WTC11 (cell line): Measurements from ENCODE around the gene MTRF1.

ENCODE experiments used
- CBFB ChIP-seq: sonication (generic); formaldehyde crosslinking; IDR thresholded peaks from 2 replicates; pipeline ENCODE4 v1.8.1; 2022; ENCODE audit warnings: mild to moderate bottlenecking, low read depth, missing genetic modification reagents
- FOXP1 ChIP-seq: sonication (generic); formaldehyde crosslinking; IDR thresholded peaks from 2 replicates; pipeline ENCODE4 v1.8.0; 2022; ENCODE audit warnings: missing genetic modification reagents, mild to moderate bottlenecking, moderate library complexity, borderline replicate concordance
- GABPB1 ChIP-seq: sonication (generic); formaldehyde crosslinking; IDR thresholded peaks from 2 replicates; pipeline ENCODE4 v1.8.1; 2023; ENCODE audit warnings: mild to moderate bottlenecking, missing genetic modification reagents
- NR2C2 ChIP-seq: sonication (generic); formaldehyde crosslinking; IDR thresholded peaks from 2 replicates; pipeline ENCODE4 v1.8.0; 2022; ENCODE audit warnings: mild to moderate bottlenecking, missing genetic modification reagents
- TF ChIP-seq, protein P1 (sequence below): sonication (generic); formaldehyde crosslinking; IDR thresholded peaks from 2 replicates; pipeline ENCODE4 v1.8.0; 2022; ENCODE audit warnings: mild to moderate bottlenecking, missing genetic modification reagents
- TF ChIP-seq, protein P2 (sequence below): fragments of 200-600 bp; IDR thresholded peaks from 2 replicates; pipeline ENCODE4 v1.8.0; 2022; ENCODE audit warnings: antibody characterized with exemption

DNA sequence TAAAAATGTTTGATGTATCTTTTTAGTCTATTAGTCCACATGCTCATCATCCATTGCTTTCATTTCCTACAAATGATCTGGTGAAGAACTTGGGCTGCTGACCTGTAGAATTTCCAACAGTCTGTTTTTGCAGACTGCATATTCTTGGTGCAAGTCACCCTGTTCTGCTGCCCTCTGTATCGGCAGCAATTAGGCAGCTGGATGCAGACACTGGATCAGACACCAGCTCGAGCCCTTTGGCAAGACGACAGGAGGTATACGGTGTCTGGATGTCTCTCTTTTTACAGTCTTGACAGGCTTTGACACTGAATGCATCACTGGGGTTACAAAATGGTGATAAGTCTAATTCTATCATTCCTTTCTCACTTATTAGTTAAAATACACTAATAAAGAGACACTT lies 21.8 kb downstream of the MTRF1 start:
- no peak for TF ChIP-seq CBFB (CRISPR knock-in tag)
- no peak for TF ChIP-seq FOXP1 (CRISPR knock-in tag)
- TF ChIP-seq, protein P1, sequence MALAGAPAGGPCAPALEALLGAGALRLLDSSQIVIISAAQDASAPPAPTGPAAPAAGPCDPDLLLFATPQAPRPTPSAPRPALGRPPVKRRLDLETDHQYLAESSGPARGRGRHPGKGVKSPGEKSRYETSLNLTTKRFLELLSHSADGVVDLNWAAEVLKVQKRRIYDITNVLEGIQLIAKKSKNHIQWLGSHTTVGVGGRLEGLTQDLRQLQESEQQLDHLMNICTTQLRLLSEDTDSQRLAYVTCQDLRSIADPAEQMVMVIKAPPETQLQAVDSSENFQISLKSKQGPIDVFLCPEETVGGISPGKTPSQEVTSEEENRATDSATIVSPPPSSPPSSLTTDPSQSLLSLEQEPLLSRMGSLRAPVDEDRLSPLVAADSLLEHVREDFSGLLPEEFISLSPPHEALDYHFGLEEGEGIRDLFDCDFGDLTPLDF (CRISPR knock-in tag): no peak
- TF ChIP-seq NR2C2 (CRISPR knock-in tag): no peak
- TF ChIP-seq GABPB1 (CRISPR knock-in tag): no peak
- TF ChIP-seq, protein P2, sequence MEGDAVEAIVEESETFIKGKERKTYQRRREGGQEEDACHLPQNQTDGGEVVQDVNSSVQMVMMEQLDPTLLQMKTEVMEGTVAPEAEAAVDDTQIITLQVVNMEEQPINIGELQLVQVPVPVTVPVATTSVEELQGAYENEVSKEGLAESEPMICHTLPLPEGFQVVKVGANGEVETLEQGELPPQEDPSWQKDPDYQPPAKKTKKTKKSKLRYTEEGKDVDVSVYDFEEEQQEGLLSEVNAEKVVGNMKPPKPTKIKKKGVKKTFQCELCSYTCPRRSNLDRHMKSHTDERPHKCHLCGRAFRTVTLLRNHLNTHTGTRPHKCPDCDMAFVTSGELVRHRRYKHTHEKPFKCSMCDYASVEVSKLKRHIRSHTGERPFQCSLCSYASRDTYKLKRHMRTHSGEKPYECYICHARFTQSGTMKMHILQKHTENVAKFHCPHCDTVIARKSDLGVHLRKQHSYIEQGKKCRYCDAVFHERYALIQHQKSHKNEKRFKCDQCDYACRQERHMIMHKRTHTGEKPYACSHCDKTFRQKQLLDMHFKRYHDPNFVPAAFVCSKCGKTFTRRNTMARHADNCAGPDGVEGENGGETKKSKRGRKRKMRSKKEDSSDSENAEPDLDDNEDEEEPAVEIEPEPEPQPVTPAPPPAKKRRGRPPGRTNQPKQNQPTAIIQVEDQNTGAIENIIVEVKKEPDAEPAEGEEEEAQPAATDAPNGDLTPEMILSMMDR: no peak
